AG04449 (cell line): Measurements from ENCODE around the gene FXYD5.

Experiments used
- CTCF ChIA-PET: fragments of 350-600 bp; formaldehyde crosslinking; extraction: SDS; loops from one replicate; lab custom pipeline; 2021; ENCODE audit warnings: antibody characterized with exemption; lab: Yijun Ruan, JAX
- POLR2A ChIA-PET: fragments of 400-600, 350-600 bp; formaldehyde crosslinking; extraction: SDS; loops from one replicate; lab custom pipeline; 2020; ENCODE audit warnings: antibody characterized with exemption, inconsistent platforms; lab: Yijun Ruan, JAX
- DNase-seq: peaks from one replicate; pipeline ENCODE4 v3.0.0-alpha.2; 2010; ENCODE audit warnings: low read depth, low spot score
- H3K4me3 ChIP-seq: 2 replicates; pipeline ENCODE4 v1.5.1; 2011; ENCODE audit warnings: low read depth, mild to moderate bottlenecking, control low read depth, low read length
- CTCF ChIP-seq: IDR thresholded peaks from one replicate; pipeline ENCODE4 v1.5.1; 2011; ENCODE audit warnings: mild to moderate bottlenecking, moderate library complexity, low read length, control low read depth, inconsistent platforms; ENCODE audit not compliant: insufficient read depth; ENCODE audit errors: missing control alignments

Gene FXYD5

DNA sequence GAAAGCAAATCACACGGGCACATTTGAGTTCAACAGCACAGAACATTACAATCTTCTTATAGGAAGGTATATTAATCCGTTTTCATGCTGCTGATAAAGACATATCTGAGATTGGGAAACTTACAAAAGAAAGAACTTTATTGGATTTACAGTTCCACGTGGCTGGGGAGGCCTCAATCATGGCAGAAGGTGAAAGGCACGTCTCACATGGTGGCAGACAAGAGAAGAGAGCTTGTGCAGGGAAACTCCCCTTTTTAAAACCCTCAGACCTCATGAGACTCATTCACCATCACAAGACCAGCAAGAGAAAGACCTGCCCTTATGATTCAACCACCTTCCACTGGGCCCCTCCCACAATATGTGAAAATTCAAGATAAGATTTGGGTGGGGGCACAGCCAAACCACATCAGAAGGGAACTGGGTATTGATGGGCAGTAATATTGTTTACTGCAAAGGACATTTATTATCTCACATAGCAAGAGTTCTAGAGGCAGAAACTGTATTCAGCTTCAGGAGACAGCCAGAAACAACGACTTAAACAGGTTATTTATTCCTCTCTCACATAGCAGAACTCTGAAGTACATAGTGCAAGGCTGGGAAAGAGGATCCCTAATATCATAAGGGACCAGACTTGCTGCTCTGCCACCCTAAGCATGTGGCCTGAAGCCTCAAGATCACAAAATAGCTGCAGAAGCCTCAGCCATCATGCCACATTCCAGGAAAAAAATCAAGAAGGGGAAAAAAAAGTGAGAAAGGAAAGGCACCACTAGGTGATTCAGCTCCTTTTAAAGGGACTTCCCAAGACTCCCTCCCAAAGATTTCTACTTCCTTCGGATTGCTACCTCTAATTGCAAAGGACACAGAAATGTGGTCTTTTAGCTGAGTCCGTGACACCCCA lies 23.1 kb downstream of the FXYD5 start:
- ChIA-PET POLR2A (no interaction called here), CTCF (interaction anchor here (0.9 kb wide), 1 partner anchor 63 kb away, joined by 3 read pairs; the partner anchor contains the start of gene FXYD3)
- TF ChIP-seq CTCF, result no peak
- H3K4me3 ChIP-seq, result no peak overlapping the region
- no peak for DNase-seq

GRCh38 chr19:35178701-35179100 lies 24.2 kb downstream of the FXYD5 start:
- no peak for DNase-seq
- no peak overlapping the region for H3K4me3 ChIP-seq
- POLR2A ChIA-PET, result no interaction called here
- CTCF ChIA-PET, result interaction anchor here (0.8 to 1.0 kb wide), 2 partner anchors 10 to 17 kb away, joined by 3 read pairs; no protein-coding TSS in a partner anchor
- TF ChIP-seq CTCF, result no peak

- ChIA-PET CTCF (interaction anchor here (1.0 kb wide), 1 partner anchor 331 kb away, joined by 3 read pairs; no protein-coding TSS in a partner anchor), POLR2A (no interaction called here)
- no peak overlapping the region for H3K4me3 ChIP-seq
- TF ChIP-seq CTCF, result no peak
- no peak for DNase-seq
Measured at GRCh38 chr19:35179830-35180229, 25.3 kb downstream of the FXYD5 start.

DNA sequence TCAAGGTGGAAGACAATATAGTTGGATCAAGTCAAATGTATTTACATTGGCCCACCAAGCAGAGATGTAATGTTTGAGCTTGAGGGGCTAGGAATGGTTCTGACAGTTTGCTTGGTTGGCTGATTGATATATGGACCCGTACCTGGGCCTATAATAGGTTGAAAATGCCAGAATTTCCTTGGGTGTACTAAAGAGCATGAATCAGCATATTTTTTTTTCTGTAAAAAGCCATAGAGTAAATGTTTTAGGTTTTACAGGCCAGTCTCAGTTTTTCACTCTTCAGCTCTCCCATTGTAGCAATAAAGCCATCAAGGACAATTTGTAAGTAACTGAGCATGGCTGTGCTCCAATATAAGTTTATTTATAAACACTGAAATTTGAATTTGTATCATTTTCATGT lies 26.9 kb downstream of the FXYD5 start:
- H3K4me3 ChIP-seq, result no peak overlapping the region
- no peak for DNase-seq
- ChIA-PET POLR2A (no interaction called here), CTCF (interaction anchor here (1.4 kb wide), 1 partner anchor 115 kb away, joined by 4 read pairs; no protein-coding TSS in a partner anchor)
- TF ChIP-seq CTCF, result no peak

GRCh38 chr19:35184267-35184666 lies 29.7 kb downstream of the FXYD5 start:
- ChIA-PET POLR2A (no interaction called here), CTCF (no interaction called here)
- no peak overlapping the region for H3K4me3 ChIP-seq
- DNase-seq, result no peak
- TF ChIP-seq CTCF, result no peak

DNA sequence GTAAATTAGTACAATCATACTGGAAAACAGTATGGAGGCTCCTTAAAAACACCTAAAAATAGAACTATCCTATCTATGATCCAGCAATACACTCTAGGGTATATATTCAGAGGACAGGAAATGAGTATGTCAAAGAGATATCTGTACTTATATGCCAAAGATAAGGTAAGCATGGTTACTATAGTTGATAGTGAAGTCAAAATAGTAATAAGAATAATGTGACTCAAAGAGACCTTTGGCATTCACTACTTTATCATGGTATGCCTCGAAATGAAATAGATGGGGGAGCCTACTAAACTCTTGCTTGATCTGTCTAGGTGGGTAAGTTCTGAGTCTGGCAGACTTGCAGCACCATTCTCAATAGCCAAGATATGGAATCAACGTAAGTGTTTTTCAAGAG lies 30.3 kb downstream of the FXYD5 start:
- POLR2A ChIA-PET, result no interaction called here
- DNase-seq, result no peak
- TF ChIP-seq CTCF, result no peak
- CTCF ChIA-PET, result no interaction called here
- H3K4me3 ChIP-seq, result no peak overlapping the region
